Limb (tissue), 2 donors: Measurements from ENCODE around the gene FAAP100.

ENCODE experiments used
- DNase-seq, 2 donors: peaks; one replicate each; pipeline ENCODE4 v3.0.0-alpha.2; 2016; ENCODE audit errors: extremely low spot score in 2 of 2

Gene FAAP100

DNA sequence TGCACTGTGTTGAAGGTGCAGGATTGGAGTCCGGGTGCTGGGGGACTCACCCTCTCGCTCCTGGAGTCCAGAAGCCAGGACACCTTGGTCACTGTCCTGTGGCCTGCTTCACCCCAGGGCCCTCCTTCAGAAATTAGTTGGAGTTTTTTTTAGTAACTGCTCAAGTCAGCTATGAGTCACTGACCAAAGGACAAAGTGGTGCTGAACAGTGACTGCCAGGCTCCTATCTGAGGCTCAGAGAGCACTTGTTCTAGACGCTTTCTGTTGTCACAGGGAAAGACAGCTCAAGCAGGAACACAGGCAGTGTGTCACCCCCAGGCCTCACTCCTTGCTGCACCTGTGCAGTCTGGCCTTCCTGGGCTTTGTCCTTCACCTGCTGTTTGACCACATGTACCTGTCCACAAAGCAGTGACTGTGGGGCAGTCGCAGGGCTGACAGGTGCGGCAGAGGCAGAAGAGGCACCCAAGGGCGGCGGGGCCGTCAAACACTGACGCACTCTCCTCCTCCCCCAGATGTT, 4.1 kb upstream of the FAAP100 start:
- no peak for DNase-seq

DNA sequence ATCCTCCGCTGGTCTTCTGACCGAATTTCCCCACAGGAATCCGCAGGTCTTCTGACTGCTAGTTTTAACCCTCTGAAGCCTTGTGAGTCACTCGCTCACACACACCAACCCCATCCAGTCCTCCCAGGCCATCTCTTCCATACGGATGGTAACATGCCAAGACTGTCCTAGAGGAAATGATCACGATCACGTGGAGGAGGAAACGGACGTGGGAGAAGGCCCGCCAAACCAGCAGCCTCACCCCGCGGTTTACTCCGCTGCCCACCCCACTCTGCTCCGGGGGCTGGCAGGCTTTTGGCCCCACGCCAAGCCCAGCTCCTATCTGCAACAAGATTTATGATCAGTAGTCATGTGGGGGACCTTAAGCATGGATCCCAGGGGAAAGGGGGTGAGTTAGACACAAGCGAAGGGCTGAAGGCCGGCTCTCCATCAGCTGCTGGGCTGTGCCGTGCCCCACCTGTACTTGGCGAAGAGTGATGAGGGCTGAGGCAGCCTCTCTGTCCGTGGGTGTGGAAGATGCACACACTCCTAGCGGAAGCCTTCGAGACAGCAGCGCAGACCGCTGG, 1.5 kb upstream of the FAAP100 start:
- DNase-seq, result no peak

DNA sequence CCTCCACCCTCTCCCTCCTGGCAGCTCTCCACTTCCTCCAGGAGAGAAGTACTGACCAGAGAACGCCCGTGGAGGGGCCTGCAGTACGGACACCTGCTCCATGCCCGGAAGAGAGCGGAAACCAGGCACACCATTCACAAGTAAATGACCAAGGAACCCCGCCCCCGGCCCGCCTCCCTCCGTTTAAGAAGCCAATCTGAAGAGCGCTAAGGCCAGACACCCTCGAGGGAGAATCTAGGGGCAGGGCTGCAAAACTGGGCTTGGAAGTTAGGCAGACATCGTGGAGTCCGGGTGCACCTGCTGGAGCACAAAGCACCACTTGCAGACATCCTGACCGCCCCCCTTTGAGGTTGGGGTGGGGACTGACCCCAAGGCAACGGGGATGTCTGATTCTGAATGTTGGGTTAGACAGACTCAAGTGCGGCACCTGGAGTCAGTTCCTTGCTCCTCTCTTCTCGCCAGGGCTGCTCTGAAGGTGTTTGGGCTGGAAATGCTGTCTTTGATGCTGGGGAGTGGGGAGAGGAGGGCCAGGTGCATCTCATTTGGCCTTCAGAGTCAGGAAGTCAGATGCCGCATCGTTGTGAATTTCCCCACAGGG, 964 bp upstream of the FAAP100 start:
- peak in 1 of 2 donors; percentile 80 for DNase-seq

DNA sequence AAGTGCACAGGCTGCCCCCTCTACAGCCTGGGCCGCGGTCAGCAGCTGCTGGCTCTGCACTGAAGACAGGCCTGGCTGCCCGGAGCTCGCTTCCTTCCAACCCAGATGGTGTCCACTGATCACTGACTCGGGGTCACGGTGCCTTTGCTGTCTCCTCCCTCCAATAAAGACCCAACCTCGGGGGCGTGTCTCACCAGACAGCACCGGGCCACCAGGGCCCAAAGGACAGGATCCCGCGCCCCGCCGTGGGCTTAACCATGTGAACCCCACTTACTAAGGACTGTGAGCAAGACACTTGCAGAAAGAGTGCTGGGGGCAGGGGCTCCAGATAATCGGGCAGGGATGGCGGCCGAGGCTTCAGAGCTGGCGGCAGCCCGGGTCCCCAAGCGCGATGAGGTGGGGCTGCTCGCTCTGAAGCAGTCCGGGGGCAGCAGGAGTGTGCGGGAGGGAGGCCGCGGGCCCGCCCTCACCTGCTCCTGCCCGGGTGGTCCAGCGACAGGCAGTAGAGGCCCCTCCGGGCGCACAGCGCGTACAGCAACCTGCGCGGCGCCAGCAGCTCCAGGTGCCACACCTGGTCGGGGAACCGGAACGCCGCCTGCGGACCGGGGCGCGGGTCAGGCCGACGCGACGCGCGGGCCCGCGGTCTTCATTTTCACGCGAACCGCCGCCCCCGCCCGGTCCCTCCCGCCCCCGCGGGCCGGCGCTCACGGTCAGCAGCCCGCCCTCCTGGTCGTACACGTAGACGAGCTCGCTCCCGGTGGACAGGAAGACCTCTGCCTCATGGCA, 502 bp downstream of the FAAP100 start:
- DNase-seq, result peak in 1 of 2 donors; percentile 41

DNA sequence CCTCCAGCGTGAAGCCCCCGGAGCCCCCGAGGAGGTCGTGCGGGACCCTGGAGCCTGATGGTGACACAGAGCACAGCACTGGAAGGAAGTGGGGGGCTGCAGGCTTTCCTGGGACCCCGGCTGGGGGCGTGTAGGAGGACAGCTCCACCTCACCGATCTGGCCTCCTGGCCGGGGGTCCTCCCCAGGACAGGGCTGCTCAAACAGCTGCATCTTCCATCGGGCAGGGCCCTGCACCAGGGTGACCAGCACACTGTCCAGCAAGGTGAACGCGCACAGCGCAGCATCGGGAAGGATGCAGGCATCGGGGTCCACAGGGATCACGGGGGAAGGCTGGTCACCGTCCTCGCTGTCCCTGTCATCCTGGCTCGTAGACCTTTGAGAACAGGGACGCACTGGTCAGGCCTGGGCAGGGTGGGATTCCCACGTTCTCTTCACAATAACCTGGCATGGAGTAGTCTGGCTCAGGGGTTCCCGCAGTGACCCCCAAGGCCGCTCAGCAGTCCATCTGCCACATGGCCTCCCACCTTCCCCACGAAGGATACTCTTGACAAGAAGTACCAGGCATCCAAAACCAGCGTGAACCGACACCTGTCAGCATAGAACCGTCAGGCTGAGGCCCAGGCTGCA, 1.2 kb downstream of the FAAP100 start:
- DNase-seq, result no peak

DNA sequence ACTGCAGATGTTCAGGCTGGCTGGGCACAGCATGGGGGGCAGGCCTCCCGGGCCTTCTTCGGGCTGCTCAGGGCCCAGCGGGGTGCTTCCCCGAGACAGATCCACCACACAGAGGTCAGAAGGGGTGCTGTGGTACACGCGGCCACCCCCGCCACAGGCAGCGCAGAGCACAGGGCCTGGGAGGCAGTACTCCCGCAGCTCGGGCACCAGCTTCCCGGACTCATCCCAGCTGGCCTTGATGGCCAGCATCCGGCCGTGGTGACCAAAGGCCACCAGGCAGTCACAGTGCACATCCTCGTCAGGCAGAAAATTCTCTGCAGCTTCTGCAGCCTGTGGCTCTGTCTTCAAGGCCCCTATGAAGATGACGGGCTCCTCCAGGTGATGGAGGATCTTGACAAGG, 1.9 kb downstream of the FAAP100 start:
- no peak for DNase-seq

DNA sequence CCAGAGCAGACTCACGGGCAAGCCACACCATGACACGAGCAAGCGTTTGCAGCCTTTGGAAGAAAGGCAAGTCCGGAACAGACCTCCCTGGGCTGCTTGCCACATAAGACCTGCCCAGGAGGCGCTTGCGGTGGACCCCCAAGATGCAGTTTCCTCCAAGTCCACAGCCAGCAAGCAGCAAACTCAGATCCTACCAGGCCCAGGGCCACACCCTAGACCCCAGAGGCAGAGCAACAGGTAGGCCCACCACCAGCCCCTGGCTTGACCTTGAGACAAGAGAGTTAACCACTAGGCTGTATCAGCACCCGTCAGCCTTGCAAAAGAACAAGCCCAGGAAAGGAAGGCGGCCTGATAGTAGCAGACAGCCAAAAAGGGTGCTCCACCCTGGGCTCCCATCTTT, 2.3 kb downstream of the FAAP100 start:
- no peak for DNase-seq

DNA sequence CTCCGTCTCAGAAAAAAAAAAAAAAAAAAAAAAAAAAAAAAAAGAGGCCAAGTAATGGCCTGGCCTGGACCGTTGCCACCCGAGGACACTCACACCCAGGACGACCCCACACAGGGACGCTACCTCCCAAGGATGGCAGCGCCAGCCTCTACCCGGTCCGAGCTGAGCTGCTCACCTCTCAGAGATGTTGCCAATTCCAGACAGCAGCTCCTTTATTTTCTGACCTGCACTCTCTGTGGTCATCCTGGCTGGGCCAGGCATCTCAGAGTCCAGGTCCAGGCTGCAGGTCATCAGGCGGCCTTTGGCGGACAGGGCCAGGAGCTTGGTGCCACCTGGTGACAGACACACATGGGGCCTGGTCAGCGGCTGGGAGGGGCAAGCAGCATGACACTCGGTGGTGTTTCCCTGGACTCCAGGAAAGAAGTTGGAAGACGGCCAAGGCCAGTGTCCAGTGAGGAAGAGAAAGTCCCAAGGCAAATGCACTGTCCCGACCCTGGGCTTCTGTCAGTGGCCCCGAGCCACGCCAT, 3.1 kb downstream of the FAAP100 start:
- no peak for DNase-seq

DNA sequence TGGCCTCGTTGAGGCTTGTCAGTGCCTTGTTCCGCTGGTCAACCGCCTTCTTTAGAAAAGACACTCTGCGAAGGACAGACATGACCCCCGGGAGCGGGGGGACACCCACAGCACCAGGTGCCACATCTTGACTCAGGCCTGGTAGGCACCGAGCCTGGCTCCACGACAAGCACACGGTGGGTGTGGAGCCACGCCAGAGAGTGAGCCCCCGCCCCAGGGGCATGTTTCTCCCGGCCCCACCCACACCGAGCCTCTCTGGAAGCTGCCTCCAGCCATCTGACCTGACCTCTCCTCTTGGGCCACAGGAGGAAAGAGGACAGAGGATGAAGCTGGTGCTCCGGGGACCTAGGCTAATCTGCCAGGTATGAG, 4.6 kb downstream of the FAAP100 start:
- no peak for DNase-seq

DNA sequence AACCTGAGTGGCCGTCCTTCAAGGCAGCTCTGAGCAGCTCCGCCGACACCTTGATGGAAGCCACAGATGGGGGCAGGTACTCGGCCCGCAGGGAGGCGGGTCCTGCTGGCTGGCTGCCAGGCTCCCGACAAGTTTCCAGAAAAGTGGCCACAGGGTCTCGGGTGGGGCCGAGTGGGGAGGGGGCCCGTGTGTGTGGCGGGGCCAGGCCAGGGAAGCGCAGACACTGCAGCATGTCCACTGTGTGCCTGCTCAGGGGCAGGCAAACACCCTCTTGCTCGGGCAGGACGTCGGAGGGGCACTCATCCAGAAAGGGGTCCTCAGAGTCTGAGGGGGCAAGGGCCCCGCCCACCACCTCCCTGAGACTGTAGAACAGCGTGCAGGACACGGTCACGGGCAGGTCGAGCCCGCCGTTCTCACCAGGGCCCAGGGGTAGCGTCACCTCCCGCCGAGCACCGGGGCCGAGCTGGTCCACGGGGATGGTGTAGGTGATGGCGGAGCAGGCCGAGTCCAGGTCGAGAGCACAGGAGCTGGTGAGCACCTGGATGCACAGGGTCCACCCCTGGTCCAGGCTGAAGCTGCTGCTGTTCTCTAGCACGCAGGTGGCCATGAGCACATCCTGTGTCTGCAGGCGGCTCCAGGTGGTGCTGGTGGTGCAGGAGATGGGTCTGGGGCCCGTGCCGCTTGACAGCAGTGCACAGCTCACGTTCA, 5.1 kb downstream of the FAAP100 start:
- no peak for DNase-seq

DNA sequence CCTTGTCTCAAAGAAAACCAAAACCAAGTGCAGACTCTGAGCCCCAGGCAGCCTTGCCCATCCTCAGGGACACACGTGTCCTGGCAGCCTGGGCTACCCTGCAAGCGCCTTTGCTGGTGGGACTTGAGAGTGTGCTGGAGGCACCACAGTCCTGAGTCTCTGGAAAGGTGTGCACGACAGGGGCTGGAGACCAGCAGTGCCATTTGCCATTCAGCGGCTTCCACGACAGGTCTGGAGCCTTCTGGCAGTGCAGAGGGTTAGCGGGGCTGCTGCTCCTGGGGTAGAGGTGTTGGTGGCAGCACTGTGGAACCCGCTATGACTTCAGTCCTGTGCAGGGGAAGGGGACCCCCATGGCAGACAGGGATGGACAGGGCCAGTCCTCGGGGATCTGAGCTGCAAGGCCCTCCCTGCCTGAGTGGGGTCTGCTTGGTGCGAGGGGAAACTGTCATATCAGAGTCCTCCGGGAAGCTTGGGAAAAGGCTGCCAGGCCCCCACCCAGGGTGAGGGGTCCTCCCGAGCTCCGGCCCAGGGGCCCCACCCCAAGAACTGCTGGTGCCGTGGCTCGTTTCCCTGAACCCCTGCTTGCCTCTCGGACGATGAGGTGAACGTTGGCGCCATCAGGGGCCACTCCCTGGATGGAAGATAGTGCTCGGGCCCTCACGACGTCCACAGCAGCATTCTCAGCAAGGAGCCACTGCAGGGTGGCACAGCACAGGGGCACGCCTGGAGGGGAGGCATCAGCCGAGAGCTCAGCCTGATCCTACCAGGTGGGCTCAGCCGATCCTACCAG, 6.8 kb downstream of the FAAP100 start:
- DNase-seq, result no peak

DNA sequence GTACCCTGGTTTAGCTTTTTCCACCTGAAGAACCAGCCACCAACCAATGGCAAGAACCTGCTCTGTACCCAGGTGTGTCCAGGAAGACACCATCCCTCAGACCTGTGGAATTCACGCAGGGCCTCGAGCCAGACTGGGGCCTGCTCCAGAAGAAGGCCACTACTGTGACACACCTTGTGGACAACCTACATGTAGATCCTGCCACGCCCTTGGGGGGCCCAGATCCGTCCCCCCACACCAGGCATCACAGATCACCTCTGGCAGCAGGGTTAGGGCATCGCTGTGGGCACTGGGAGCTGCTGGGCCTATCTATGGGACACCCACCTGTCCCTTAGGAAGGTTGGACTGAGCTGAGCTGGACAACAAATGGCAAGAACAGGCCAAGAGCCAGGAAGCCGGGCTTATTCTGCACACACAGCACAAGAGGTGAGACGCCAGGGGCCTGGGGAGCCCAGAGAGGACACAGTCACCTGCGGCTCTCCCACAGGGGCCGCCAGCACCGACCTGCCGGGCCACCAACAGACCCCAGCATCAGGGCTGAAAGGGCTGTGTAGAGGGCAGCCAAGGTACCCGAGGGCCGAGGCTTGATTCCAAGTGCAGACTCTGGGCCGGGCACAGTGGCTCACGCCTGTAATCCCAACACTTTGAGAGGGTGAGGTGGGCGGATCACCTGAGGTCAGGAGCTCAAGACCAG, 7.7 kb downstream of the FAAP100 start:
- peak in 1 of 2 donors; percentile 22 for DNase-seq

DNA sequence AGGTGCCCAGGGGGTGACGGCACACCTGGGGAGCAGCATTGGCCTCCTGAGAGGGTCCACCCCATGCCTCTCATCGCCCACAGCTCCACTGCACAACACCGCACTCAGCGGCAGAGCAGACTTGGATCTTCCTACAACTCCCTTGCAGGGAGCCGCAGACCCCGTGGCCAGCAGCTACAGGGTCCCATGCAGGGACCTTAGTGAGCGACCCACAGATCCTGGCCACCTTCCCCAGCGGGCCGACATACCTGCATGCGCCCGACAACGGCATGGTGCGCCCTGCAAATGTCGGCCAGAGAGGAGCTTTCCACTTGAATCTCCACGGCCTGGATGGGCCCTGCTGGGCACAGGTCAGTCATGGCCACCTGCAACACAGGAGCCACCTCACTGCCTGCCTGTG, 8.4 kb downstream of the FAAP100 start:
- no peak for DNase-seq

DNA sequence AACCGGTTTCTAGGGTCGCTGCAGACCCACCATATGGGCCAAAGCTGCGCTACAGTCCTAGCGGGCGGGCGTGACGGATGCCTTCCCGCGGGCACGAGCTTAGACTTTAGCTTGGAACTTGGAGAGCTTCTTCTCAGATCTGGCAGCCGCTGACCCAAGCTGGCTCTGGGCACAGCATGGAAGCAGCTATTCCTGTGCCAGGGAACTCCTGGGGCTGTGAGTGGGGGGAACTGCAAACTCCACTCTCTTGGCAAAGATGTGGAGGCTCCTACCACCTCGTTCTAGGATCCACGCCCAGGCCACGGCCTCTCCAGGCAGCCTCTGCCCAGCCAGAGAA, 8.8 kb downstream of the FAAP100 start:
- DNase-seq, result no peak

DNA sequence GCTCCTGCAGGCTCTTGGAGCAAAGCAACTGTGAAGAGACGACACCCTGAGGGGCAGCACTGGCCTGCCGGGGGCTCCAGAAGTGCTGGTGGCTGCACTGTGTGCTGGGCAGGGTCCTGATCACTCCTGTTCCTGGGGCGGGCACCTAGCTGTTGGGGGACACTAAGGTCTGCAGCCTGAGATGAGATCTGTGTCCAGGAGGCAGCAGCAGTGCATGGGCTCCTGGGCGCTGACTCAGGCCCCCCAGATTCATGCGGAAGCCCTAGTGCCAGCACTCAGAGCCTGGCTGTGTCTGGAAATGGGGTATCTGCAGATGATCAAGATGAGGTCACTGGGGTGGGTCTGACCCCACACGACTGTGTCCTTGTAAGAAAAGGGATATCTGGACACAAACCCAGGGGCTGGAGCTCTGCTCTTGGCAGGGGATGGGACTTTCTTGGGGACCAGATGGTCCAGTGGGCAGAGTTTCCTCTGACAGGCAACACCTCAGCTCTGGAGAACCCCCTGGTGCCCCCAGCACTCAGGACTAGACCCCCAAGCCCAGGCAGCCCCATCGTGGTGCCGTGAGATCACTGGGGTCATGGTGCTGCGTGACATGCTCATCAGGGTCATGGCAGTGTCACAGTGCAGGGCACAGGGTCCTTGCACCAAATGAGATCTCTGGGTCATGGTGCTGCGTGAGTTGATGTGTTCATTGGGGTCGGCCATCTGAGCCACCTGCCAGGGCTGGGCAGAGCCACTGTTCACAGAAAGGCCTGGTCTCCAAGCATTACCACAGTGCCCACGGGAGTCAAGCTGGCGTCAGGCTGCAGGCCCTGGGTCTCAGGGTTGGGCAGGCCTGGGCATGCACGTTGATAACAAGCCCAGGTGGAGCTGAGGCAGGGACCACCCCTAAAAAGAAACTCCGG, 9.5 kb downstream of the FAAP100 start:
- peak in 1 of 2 donors; percentile 18 for DNase-seq

DNA sequence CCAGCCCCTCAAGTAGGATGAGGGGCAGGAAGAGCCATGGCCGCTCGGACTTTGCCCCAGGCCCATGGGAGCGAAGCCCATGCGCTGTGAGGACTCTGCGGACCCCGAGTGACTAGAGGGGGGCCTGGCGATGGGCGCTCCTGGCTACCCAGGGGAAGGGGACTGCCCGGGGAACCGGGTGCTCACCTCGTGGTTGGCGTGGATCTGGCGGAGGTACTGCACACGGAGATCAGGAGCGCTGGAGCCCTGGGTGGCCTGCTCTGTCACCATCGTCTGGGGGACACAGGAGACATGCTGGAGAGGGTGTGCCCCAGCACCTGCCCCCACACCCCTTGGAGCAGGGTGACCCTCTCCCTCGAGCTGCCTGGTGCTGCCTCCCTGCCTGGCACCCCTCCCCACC, 11.0 kb downstream of the FAAP100 start:
- peak in 1 of 2 donors; percentile 24 for DNase-seq

DNA sequence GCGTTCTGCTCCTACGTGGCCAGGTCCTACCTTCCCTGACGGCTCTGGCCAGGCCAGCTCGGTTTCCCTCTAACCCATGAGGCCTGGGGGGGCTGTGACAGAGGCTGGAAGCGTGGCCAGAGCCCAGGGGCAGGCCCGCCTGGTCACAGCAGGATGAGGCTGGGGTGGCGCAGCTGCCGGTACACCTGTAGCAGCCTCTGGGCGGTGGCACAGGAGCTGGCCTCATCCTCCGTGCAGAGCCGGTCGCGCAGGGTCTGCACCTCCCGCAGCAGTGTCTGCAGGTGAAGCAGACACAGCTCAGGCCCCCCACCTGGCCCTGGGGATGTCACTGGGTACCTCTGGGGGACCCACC, 11.5 kb downstream of the FAAP100 start:
- DNase-seq, result no peak

DNA sequence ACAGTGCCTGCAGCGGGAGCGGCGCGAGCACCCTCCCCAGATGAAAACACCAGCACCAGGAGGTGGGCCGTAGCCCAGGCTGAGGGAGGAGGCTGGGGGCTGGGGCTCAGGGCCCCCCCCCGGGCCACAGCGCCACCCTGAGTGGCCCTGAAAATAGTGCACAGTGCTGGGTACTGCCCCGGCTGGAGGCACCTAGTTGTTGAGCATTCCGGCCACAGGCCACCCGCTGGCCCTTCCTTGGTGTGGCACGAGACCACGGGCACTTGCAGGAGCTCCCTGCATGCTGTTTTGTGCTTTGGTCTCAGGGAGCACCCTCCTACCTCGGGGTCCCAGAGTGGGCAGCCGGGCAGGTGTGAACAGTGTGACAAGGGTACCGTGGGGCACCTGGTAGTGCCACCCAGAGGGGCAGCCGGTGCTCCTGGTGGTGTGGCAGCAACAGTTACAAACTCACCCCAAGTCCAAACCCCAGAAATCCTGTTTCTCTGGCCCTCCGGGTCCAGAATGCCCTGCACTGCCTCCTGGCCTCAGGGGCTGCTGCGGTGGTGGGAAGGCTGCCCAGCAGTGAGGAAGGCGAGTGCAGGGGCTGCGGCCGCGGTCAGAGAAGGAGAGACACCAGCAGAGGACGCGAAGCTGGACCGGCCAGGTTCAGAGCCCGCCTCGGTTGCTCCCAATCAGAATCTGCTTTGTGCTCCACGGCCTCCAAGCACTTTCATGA, 12.0 kb downstream of the FAAP100 start:
- peak in 1 of 2 donors; percentile 25 for DNase-seq

DNA sequence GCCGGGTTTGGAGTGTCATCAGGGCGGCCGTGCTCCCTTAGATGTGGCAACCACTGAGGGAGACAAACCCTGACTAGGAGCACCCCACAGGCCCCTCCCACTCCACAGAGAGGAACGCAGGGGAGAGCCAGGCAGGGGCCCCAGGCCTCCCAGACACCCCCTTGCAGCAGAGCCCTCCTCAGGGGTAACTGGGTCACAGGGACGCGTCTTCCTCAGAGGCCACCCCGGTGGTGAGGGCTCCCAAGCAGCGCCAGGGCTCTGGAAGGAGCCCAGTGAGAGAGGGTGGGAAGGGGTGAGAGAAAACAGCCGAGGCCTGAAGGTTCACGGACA, 12.6 kb downstream of the FAAP100 start:
- peak in 1 of 2 donors; percentile 24 for DNase-seq
